GM23338 (cell line): ENCODE data around the gene MICAL3.

Experiments
- EZH2 ChIP-seq: fragments of 200-600 bp; sonication (generic); IDR thresholded peaks from one replicate; pipeline ENCODE4 v1.8.0; 2017; ENCODE audit warnings: antibody characterized with exemption, mild to moderate bottlenecking, low read depth; ENCODE audit not compliant: unreplicated experiment
- EZH2phosphoT487 ChIP-seq: fragments of 200-600 bp; sonication (generic); IDR thresholded peaks from one replicate; pipeline ENCODE4 v1.8.1; 2018; ENCODE audit warnings: antibody characterized with exemption; ENCODE audit not compliant: unreplicated experiment
- TF ChIP-seq, protein P1 (sequence below), 2 experiments: fragments of 200-600 bp in 1 of 2; sonication (generic) in 1 of 2; conservative IDR thresholded peaks; 2 replicates each; pipeline versions ENCODE4 v1.5.1 to v1.6.1; 2016 to 2017; ENCODE audit warnings: antibody characterized with exemption in 2 of 2, low read depth in 2 of 2, mild to moderate bottlenecking in 2 of 2, moderate library complexity in 1 of 2
- TF ChIP-seq, protein P2 (sequence below): IDR thresholded peaks from one replicate; pipeline ENCODE4 v1.6.1; 2018; ENCODE audit warnings: antibody characterized with exemption; ENCODE audit not compliant: unreplicated experiment

DNA sequence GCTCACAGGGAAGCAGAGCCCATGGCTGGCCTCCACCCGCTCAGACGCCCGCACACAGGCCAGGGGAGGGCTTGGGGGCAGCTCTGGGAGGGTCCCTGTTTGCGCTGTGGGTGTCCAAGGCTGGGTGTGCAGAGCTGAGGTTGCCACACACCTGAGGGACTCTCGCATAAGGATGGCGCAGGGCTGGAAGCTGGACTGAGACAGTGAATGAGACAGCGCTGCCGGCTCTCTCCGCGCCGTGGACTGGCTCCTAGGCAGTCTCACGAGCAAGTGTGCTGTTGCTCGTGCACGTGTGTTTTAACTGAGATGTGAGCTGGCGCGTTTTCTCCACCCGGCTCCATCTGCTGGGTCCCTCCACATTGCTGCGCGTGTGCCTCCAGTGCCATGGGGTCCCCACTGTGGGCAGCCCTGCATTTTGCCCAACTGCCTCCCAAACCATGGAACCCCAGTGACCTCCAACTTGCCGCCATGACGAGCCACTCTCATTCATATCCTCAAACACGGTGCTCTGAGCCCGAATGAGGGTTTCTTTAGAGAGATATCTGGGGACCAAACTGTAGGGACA is 245.9 kb downstream of the MICAL3 start:
- no peak for TF ChIP-seq EZH2
- TF ChIP-seq, protein P1, sequence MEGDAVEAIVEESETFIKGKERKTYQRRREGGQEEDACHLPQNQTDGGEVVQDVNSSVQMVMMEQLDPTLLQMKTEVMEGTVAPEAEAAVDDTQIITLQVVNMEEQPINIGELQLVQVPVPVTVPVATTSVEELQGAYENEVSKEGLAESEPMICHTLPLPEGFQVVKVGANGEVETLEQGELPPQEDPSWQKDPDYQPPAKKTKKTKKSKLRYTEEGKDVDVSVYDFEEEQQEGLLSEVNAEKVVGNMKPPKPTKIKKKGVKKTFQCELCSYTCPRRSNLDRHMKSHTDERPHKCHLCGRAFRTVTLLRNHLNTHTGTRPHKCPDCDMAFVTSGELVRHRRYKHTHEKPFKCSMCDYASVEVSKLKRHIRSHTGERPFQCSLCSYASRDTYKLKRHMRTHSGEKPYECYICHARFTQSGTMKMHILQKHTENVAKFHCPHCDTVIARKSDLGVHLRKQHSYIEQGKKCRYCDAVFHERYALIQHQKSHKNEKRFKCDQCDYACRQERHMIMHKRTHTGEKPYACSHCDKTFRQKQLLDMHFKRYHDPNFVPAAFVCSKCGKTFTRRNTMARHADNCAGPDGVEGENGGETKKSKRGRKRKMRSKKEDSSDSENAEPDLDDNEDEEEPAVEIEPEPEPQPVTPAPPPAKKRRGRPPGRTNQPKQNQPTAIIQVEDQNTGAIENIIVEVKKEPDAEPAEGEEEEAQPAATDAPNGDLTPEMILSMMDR (conservative IDR thresholded peaks at IDR 0.05; ENCODE audit: low read depth in 2 of 2), result no peak
- TF ChIP-seq EZH2phosphoT487, result no peak
- TF ChIP-seq, protein P2, sequence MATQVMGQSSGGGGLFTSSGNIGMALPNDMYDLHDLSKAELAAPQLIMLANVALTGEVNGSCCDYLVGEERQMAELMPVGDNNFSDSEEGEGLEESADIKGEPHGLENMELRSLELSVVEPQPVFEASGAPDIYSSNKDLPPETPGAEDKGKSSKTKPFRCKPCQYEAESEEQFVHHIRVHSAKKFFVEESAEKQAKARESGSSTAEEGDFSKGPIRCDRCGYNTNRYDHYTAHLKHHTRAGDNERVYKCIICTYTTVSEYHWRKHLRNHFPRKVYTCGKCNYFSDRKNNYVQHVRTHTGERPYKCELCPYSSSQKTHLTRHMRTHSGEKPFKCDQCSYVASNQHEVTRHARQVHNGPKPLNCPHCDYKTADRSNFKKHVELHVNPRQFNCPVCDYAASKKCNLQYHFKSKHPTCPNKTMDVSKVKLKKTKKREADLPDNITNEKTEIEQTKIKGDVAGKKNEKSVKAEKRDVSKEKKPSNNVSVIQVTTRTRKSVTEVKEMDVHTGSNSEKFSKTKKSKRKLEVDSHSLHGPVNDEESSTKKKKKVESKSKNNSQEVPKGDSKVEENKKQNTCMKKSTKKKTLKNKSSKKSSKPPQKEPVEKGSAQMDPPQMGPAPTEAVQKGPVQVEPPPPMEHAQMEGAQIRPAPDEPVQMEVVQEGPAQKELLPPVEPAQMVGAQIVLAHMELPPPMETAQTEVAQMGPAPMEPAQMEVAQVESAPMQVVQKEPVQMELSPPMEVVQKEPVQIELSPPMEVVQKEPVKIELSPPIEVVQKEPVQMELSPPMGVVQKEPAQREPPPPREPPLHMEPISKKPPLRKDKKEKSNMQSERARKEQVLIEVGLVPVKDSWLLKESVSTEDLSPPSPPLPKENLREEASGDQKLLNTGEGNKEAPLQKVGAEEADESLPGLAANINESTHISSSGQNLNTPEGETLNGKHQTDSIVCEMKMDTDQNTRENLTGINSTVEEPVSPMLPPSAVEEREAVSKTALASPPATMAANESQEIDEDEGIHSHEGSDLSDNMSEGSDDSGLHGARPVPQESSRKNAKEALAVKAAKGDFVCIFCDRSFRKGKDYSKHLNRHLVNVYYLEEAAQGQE, result no peak
